ENCODE measurements around the gene GPRC5D.

GRCh38 chr12:12996209-12996608 is 44.2 kb upstream of the GPRC5D start:
- TF ChIP-seq EZH2 (IDR thresholded peaks at IDR 0.05; ENCODE audit: low read depth) (no peak), CTCF (conservative IDR thresholded peaks at IDR 0.05) (no peak)
